GM12892 (cell line): ENCODE data around the gene MFSD12.

Source experiments
- POLR2A ChIP-seq: IDR thresholded peaks from 2 replicates; pipeline ENCODE4 v1.6.1; 2011; ENCODE audit warnings: low read depth, low read length, control low read depth
- TAF1 ChIP-seq: IDR thresholded peaks from 2 replicates; pipeline ENCODE4 v1.6.1; 2011; ENCODE audit warnings: low read depth, mild to moderate bottlenecking, control low read depth, low read length, borderline replicate concordance

DNA sequence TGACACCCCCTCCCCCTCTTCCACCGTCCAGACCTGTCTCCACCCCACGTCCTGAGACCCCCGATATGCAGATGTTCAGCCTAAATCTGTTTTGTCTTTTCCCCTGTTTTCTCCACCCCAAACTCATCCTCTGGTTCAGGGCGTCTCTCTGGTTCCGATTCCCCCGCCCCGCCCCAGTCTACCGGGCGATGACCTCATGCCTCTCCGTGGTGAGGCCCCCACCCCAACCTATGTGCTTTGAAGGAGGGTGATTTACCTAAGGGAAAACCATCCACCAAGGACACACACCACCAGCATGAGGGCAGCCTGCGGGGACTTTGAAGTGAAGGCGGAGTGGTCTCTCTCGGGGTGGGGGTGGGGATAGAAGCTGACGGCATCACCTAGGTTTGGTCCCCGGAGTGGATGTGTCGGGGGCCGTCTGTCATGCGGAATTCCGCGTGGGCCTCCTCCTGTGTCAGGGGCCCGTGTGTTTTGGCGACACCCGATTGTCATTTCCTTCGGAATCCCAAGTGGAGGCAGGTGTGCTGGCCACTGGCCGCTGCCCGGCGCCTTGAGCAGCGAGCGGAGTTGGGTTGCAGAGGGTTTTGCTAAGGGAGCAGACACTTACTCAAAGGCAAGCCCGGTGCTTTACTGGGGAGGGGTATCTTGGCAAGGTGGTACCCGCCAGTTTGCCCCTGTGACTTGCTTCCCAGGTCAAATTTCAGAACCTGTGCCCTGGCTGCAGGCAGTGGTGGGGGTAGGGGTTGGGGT, 49.8 kb downstream of the MFSD12 start:
- no peak for TF ChIP-seq POLR2A
- no peak for TF ChIP-seq TAF1
